Smooth muscle cell (in vitro differentiated cells): Measurements from ENCODE around the gene SSH2. TPM values are rescaled to one million over a fixed set of nuclear protein-coding genes. Genes with fewer than 3 reads are reported as not detected.

Experiments used
- DNase-seq: peaks from one replicate; lab custom pipeline; 2025; ENCODE audit not compliant: unreplicated experiment; lab: John Stamatoyannopoulos, UW
- H2AFZ ChIP-seq: fragments of 200-600 bp; sonication (generic); 2 replicates; pipeline ENCODE4 v1.6.0; 2016; ENCODE audit warnings: antibody characterized with exemption, low read depth, mild to moderate bottlenecking
- H3F3A ChIP-seq: fragments of 200-600 bp; sonication (generic); 2 replicates; pipeline ENCODE4 v1.6.0; 2017; ENCODE audit warnings: antibody characterized with exemption, low read depth
- H3K27ac ChIP-seq: fragments of 200-600 bp; sonication (generic); 2 replicates; pipeline ENCODE4 v1.5.1; 2016; ENCODE audit warnings: low read depth, mild to moderate bottlenecking
- H3K27me3 ChIP-seq: fragments of 200-600 bp; sonication (generic); 2 replicates; pipeline ENCODE4 v1.6.1; 2016; ENCODE audit warnings: low read depth, mild to moderate bottlenecking
- H3K36me3 ChIP-seq: fragments of 200-600 bp; sonication (generic); 2 replicates; pipeline ENCODE4 v1.5.1; 2016; ENCODE audit warnings: low read depth
- H3K4me1 ChIP-seq: fragments of 200-600 bp; sonication (generic); 2 replicates; pipeline ENCODE4 v1.5.1; 2016; ENCODE audit warnings: low read depth
- H3K4me2 ChIP-seq: fragments of 200-600 bp; sonication (generic); 2 replicates; pipeline ENCODE4 v1.6.0; 2016; ENCODE audit warnings: mild to moderate bottlenecking
- H3K4me3 ChIP-seq: fragments of 200-600 bp; sonication (generic); 2 replicates; pipeline ENCODE4 v1.5.1; 2016; ENCODE audit warnings: mild to moderate bottlenecking
- H3K79me2 ChIP-seq: fragments of 200-600 bp; sonication (generic); 2 replicates; pipeline ENCODE4 v1.6.0; 2016; ENCODE audit warnings: low read depth, mild to moderate bottlenecking
- H3K9ac ChIP-seq: fragments of 200-600 bp; sonication (generic); 2 replicates; pipeline ENCODE4 v1.6.0; 2016; ENCODE audit warnings: low read depth
- H3K9me3 ChIP-seq: fragments of 200-600 bp; sonication (generic); replicated peaks from 2 replicates; pipeline ENCODE4 v1.5.1; 2016; ENCODE audit warnings: low read depth
- H4K20me1 ChIP-seq: fragments of 200-600 bp; sonication (generic); 2 replicates; pipeline ENCODE4 v1.6.0; 2016; ENCODE audit warnings: low read depth
- CTCF ChIP-seq: fragments of 200-600 bp; sonication (generic); IDR thresholded peaks from 2 replicates; pipeline ENCODE4 v1.5.1; 2017; ENCODE audit warnings: borderline replicate concordance, mild to moderate bottlenecking, antibody characterized with exemption; ENCODE audit not compliant: insufficient read depth, poor library complexity, severe bottlenecking
- WGBS: methylation state at CpG from one replicate; pipeline ENCODE4 v1.1.7; 2016; ENCODE audit warnings: low lambda C conversion rate; 5-methylcytosine and 5-hydroxymethylcytosine counted together
- polyA plus RNA-seq: library from polyadenylated mRNA; unstranded; fragments of >200 nt; fragmentation: Nextera tagmentation; extraction: Ambion mirVana; gene quantifications from 2 replicates; pipeline ENCODE4 v1.2.1, GENCODE V29; 2016
- total RNA-seq: library from RNA; depleted of rRNA; stranded (reverse); fragments of >200 nt; gene quantifications from 2 replicates; pipeline ENCODE4 v1.2.3, GENCODE V29; 2014

Gene SSH2
- total and polyA plus RNA-seq, 2 experiments from 2014 or later = 9.7 to 10.4 TPM

DNA sequence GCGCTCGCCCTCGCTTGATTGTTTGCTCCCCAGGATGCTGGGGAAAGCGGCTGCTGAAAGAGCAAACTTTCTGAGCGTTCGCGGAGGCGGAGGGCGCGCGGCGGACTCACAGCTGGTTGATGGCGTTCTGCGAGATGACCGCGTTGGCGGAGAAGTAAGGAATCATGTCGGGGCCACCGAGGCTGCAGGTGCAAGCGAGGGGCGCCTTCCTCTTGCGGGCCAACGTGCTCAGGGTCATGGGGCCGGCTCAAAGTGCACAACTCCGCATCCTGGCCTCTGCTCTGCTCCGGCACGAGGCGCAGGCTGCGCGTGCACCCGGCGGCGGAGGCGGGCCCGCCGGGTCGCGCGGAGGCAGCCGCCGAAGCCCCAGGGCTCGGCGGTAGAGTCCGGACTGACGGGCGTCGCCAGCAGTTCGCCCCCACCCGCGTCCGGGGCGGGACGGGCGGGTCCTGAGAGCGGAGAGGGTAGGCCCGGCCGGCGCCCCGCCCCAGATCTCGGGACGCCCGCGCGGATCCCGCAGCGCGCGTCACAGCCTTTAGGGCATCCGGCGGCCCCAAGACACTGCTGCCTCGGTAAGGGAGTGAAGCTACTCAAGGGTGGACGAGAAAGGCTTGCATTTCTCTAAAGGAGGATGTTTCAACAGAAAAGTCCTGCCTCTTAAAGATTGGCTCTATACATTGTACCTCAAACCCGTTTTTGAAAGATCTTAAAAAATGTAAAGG lies 168.8 kb downstream of the SSH2 start:
- peaks cover 12% of the 10 kb centered on the region for H3K4me1 ChIP-seq
- DNase-seq = peak; percentile 43
- H2AFZ ChIP-seq = peak overlapping the region; percentile 84
- no peaks in the 10 kb centered on the region for H3K27me3 ChIP-seq
- TF ChIP-seq CTCF = no peak
- no peaks in the 10 kb centered on the region for H3K36me3 ChIP-seq
- no peaks in the 10 kb centered on the region for H3F3A ChIP-seq
- H3K9me3 ChIP-seq = no peaks in the 10 kb centered on the region
- H3K27ac ChIP-seq = peak overlapping the region; percentile 20
- H4K20me1 ChIP-seq = peaks cover 17% of the 10 kb centered on the region
- peak overlapping the region; percentile 87 for H3K4me2 ChIP-seq
- peaks cover 4% of the 10 kb centered on the region for H3K79me2 ChIP-seq
- H3K9ac ChIP-seq = peak overlapping the region; percentile 50
- WGBS = 1% methylated on average over 55 of the region's 73 CpGs
- H3K4me3 ChIP-seq = peak overlapping the region; percentile 80

DNA sequence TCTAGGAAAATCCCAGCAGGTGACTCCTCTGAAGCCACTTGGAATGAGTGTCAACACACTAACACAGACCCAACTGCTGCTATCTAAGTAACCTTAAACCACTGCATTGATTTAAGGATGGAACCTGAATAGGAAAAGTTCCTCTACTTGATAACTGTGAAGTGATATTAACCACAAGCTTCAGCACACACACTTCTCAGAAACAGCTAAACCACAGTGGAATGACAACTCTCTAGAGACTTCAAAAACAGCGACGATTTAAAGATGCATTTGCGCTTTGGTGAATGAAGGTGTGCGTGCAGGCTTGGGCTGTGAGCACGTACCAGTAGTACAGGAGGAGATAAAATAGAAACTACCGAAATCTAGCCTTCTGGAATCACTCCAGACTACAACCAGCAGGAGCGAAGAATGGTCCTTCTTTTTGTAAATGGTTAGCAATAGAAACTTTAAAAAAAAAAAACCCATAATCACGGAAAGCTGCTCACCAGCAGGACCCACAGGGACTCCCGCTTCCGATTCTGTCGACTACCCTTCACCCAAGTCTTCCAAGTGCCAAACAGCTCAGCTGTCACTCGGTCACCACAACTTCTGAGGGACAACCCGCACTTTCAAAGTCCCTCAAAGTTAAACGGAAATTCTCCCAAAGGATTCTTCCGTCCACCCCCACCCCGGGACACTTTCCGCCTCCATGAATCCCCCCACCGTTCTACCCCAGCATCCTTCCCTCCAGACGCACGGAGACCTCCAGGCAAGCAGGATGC lies 169.6 kb downstream of the SSH2 start:
- Histone ChIP-seq H3K9me3 (no peaks in the 10 kb centered on the region), H3F3A (no peaks in the 10 kb centered on the region), H2AFZ (peak overlapping the region; percentile 84), H3K36me3 (no peaks in the 10 kb centered on the region), H3K79me2 (peaks cover 4% of the 10 kb centered on the region), H3K4me2 (peak overlapping the region; percentile 87), H3K4me3 (peak overlapping the region; percentile 80), H3K4me1 (peaks cover 12% of the 10 kb centered on the region), H3K9ac (peak overlapping the region; percentile 1), H3K27me3 (no peaks in the 10 kb centered on the region), H4K20me1 (peaks cover 17% of the 10 kb centered on the region), H3K27ac (peak overlapping the region; percentile 10)
- no peak for DNase-seq
- WGBS = 8% methylated on average over 20 of the region's 20 CpGs
- no peak for TF ChIP-seq CTCF

DNA sequence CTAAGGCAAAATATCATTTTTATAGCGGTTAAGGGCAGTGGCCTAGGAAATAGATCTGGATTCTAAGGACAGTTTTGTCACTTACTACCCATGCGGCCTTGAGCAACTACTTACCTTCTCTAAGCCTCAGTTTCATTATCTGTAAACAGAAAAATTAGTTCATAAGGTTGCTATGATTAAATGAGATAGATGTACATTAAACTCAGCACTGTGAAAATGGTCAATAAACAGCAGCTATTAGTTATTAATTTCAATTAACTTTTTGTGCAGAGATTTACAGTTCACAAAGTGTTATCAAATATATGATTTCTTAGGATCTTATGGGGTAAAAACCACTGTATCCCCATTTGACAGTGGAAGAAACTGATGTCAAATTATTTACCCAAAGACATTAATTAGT lies 171.8 kb downstream of the SSH2 start:
- Histone ChIP-seq H3K27ac (no peak overlapping the region), H3K27me3 (no peaks in the 10 kb centered on the region), H4K20me1 (peaks cover 17% of the 10 kb centered on the region), H3F3A (no peaks in the 10 kb centered on the region), H3K79me2 (peaks cover 4% of the 10 kb centered on the region), H3K9me3 (no peaks in the 10 kb centered on the region), H3K4me2 (no peak overlapping the region), H3K9ac (no peak overlapping the region), H2AFZ (no peak overlapping the region), H3K36me3 (no peaks in the 10 kb centered on the region), H3K4me1 (peaks cover 12% of the 10 kb centered on the region), H3K4me3 (no peak overlapping the region)
- no peak for TF ChIP-seq CTCF
- DNase-seq = no peak
- 92% methylated on average over 2 of the region's 2 CpGs for WGBS
